GM19455 (cell line): Measurements from ENCODE around the gene TPP2.

Experiments
- ATAC-seq: cut with Tn5 transposase; IDR thresholded peaks from one replicate; pipeline ENCODE4 v1.9.1; 2021; ENCODE audit not compliant: unreplicated experiment

The TPP2 gene

GRCh38 chr13:102593466-102593865 lies 3.3 kb upstream of the TPP2 start:
- ATAC-seq: no peak

- ATAC-seq: peak; percentile 22
Observed at GRCh38 chr13:102597029-102597961, 509 bp downstream of the TPP2 start.

- no peak for ATAC-seq
Observed at GRCh38 chr13:102598061-102598460, 1.3 kb downstream of the TPP2 start.

GRCh38 chr13:102599426-102600012 lies 2.7 kb downstream of the TPP2 start:
- no peak for ATAC-seq

- no peak for ATAC-seq
Observed at GRCh38 chr13:102606537-102607309, 9.9 kb downstream of the TPP2 start.

- ATAC-seq: no peak
Observed at GRCh38 chr13:102608974-102609373, 12.2 kb downstream of the TPP2 start.

GRCh38 chr13:102609696-102610095 lies 12.9 kb downstream of the TPP2 start:
- ATAC-seq: no peak

- no peak for ATAC-seq
Observed at GRCh38 chr13:102610296-102610895, 13.6 kb downstream of the TPP2 start.

- ATAC-seq: no peak
Observed at GRCh38 chr13:102617697-102618350, 21.0 kb downstream of the TPP2 start.

- ATAC-seq: no peak
Observed at GRCh38 chr13:102620516-102620915, 23.7 kb downstream of the TPP2 start.

GRCh38 chr13:102626928-102627327 lies 30.1 kb downstream of the TPP2 start:
- no peak for ATAC-seq

- ATAC-seq: no peak
Observed at GRCh38 chr13:102628559-102628958, 31.8 kb downstream of the TPP2 start.

GRCh38 chr13:102631198-102631597 lies 34.4 kb downstream of the TPP2 start:
- no peak for ATAC-seq

- ATAC-seq: no peak
Observed at GRCh38 chr13:102638741-102639140, 42.0 kb downstream of the TPP2 start.

GRCh38 chr13:102642029-102642428 lies 45.2 kb downstream of the TPP2 start:
- no peak for ATAC-seq

- ATAC-seq: no peak
Observed at GRCh38 chr13:102642475-102642874, 45.7 kb downstream of the TPP2 start.

- ATAC-seq: no peak
Observed at GRCh38 chr13:102643656-102644055, 46.9 kb downstream of the TPP2 start.

- no peak for ATAC-seq
Observed at GRCh38 chr13:102645701-102646100, 48.9 kb downstream of the TPP2 start.

- no peak for ATAC-seq
Observed at GRCh38 chr13:102648046-102648445, 51.3 kb downstream of the TPP2 start.

GRCh38 chr13:102650444-102650843 lies 53.7 kb downstream of the TPP2 start:
- no peak for ATAC-seq

- ATAC-seq: no peak
Observed at GRCh38 chr13:102651392-102651791, 54.6 kb downstream of the TPP2 start.
